Ishikawa (cell line): ENCODE data around the gene FSTL3.

ENCODE experiments used
- EGR1 ChIP-seq: IDR thresholded peaks from 2 replicates; pipeline ENCODE4 v1.6.1; 2012
- TEAD4 ChIP-seq: IDR thresholded peaks from 2 replicates; pipeline ENCODE4 v1.6.1; 2012

DNA sequence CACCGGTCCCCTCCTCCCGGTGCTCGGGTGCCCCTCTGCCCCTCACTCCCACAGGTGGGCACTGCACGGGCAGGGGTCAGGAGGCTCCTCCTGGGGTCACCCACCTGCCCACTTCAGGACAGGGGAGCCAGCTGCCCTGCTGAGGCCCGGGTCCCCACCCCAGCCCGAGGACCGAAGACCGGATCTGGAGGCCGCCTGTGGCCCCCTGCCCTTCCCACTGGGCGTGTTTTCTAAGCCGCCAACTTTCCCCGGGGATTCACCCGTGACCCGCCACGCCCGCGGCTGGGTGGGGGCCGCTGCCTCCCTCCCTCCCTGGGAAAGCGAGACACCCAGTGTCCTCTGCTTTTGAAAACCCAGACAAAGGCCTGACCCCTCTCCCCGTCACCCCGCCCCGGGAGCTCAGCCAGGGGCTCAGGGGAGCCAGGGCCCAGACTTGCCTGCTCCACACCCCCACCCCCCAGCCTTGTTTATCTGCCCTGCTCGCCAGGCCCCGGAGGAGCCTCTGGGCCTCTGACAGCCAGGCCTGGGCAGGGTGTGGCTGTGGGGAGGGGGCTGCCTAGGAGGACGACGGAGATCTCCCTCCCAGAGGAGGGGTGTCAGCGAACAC, 33.9 kb downstream of the FSTL3 start:
- TF ChIP-seq EGR1: no peak
- no peak for TF ChIP-seq TEAD4
